HG03280 (cell line): ENCODE results near the gene NRG2.

Experiments used
- ATAC-seq: cut with Tn5 transposase; IDR thresholded peaks from one replicate; pipeline ENCODE4 v1.9.1; 2021; ENCODE audit warnings: mild to moderate bottlenecking, moderate library complexity; ENCODE audit not compliant: unreplicated experiment

NRG2 gene

DNA sequence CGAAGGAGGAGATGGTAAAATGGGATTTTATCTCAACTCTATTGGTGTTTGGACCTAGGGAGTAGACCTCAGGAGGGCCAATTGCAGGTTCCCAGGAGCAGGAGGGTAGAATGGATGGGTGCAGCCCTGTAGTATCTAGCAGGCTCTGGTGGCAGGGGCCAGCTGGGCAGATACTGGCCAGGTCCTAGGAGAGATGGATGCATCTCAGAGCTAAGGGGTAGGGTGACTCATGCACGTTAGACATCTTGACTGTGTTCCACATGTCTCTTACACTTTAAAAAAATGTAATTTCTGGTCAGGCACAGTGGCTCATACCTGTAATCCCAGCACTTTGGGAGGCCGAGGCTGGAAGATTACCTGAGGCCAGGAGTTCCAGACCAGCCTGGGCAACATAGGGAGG lies 225.1 kb downstream of the NRG2 start:
- ATAC-seq = no peak

DNA sequence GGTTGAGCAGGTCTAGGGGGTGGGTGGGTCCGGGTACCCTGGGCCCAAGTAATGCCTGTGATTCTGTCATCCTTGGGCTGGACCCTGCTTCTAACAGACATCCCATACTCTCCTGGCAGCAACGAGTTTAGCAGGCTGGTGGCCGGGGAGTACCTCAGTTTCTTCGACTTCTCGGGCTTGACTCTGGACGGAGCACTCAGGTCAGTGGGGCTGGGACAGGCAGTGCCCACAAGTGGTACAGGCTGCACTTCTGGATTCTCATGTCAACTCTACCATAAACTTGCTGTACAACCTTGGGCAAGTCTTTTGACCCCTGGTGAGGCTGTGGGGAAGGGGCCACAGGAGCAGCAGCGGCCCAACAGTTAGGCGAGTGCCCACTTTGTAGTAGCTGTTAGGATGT lies 225.7 kb downstream of the NRG2 start:
- no peak for ATAC-seq

DNA sequence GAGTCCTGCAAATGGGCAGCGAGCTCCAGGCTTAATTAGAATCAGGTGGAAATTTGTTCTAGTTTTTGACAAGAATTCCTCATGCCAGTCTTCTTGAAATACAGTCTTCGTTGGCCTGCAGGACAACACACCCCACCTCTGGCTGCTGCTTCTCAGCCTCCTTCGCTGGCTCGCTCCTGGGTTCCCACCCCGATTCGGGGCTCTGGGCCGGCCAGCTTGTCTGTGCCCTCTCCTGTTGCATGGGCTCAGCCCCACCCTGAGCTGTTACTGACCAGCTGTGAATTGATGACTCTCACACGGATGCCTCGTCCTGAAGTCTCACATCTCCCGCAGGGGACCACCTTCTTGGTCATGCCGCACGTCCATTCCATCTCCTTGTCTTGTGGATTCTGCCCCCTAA lies 226.5 kb downstream of the NRG2 start:
- no peak for ATAC-seq

DNA sequence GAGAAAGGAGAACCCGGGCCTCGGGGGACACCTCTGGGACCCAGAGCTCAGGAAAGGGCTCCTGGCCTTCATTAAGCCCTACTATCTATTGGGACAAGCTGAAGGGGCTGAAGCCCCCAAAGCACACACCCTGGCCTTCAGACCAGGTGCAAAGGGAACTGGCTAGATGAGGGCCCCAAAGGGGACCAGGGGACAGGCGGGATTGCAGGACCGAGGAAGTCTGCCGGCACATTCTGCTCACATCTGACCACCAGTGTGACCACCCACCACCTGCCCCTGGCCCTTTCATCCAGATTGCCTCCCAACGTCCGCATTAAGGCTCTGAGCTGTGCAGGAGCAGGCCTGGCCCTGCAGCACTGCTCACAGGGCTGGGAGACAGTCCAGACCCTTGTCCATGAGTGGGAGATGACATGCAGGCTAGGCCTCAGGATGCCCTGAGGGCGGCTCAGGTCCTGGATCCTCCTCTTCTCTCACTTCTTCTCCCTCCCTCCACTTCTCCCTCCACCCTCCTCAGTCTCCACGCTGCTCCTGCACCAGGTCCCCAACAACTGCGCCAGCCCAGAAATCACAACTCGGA lies 228.3 kb downstream of the NRG2 start:
- no peak for ATAC-seq

DNA sequence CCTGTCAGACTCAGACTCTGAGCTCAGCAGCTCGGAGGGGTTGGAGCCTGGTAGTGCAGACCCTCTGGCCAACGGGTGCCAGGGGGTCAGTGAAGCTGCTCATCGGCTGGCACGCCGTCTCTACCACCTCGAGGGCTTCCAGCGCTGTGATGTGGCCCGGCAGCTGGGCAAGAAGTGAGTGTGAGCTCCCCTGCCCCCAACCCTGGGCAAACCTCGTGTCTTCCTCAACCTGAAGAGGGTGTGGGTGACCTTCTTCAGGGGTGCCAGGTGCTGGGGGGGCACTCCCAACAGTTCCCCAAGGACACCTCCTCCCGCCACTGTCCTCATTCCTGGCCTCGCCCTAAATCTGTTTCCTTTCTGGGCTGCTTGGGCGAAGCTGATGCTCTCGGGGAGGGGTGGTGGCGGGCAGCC lies 228.9 kb downstream of the NRG2 start:
- ATAC-seq = no peak

DNA sequence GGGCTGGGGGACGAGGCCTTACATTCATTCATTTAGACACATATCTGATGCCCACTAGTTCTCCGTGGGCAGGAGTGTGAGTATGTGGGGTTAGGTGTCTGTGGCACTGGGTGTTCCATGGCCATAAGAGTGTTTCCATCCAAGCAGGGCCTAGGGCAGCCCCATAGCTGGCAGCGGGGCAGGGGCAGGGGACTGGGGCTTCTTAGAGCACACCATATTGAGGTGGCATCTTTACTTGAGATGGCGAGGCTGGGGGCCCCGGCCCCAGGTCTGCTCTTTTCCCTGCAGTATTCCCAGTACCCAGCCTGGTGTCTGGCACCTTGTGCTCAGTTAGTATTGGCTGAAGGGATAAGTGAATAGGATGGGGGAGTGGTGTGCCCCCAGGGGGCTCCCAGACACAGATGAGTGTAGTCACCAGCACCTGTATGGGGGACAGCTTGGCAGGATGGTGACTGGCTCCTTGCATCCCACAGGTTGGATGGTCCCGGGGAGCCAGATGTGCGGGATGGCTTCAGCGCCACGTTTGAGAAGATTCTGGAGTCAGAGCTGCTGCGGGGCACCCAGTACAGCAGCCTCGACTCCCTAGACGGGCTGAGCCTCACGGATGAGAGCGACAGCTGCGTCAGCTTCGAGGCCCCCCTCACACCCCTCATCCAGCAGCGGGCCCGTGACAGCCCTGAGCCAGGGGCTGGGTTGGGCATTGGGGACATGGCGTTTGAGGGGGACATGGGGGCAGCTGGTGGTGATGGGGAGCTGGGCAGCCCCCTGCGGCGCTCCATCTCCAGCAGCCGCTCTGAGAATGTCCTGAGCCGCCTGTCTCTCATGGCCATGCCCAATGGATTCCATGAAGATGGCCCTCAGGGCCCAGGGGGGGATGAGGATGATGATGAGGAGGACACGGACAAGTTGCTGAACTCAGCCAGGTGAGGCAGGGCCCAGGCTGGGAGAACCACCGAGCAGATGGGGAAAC lies 230.0 kb downstream of the NRG2 start:
- ATAC-seq = no peak

DNA sequence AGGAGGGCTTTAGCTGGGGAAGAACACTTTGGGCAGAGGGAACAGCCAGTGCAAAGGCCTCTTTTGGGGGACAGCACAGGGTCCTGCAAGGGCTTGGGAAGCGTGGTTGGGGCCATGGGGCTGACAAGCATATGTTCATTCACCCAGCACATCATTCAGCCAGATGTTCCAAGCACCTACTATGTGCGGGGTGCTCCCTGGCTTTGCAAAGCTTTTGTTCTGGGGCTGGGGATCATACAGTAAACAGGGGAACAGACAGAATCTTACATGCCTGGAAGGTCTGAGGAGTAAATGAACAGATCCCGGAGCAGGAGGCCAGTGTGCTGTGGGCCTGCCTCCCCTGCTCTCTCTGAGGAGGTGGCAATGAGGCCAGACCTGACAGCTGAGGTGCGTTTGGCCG lies 230.8 kb downstream of the NRG2 start:
- ATAC-seq = no peak

DNA sequence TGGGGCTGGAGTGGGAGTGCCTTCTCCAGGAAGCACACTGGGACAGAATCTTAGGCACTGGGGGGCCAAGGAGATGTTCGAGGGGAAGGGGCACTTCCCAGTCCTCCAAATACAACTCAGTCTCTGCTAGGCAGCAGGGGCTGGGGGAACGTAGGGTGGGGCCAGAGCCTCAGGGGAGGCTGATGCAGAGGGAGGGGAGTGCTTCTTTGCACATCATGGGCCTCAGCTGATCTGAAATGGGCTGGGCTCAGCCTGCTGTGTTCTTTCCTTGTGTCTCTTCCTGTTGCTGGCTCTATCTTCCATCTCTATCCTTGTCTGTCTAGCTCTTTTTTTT lies 231.9 kb downstream of the NRG2 start:
- no peak for ATAC-seq

DNA sequence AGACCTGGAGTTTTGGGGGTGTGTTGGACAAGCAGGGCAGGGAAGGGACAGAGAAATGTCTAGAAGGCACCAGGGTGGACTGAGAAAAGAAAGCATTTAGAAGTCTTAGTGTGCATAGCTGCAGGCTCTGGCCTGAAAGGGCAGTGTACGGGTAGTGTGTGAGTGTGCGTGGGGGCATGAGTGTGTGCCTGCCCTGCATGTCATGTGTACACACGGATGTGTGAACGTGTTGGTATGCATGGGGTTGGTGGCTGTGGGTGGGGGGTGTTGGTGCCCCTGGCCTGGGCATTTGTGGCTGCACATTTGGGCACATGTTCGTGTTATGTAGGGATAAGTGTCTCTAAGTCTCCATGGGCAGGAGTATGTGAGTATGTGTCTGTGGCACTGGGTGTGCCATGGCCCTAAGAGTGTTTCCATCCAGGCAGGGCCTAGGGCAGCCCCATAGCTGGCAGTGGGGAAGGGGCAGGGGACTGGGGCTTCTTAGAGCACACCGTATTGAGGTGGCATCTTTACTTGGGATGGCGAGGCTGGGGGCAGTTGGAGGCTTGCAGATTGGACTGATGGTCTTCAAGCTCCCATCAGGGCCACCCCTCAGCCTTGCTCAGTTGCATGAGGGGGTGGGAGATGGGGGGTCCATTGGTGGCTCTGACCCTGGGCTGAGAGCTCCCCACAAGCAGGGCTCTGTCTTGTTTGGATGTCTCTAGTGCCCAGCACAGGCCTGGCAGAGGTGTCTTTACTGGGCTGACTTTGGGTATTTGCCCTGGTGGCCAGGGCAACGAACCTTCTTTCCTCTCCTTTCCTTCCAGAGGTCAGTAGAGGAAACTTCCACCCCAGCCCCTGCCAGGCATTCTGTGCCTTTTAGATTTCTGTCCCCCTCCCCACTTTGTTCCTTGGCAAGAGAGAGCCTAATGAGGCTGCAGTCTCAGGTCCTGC lies 232.5 kb downstream of the NRG2 start:
- no peak for ATAC-seq

DNA sequence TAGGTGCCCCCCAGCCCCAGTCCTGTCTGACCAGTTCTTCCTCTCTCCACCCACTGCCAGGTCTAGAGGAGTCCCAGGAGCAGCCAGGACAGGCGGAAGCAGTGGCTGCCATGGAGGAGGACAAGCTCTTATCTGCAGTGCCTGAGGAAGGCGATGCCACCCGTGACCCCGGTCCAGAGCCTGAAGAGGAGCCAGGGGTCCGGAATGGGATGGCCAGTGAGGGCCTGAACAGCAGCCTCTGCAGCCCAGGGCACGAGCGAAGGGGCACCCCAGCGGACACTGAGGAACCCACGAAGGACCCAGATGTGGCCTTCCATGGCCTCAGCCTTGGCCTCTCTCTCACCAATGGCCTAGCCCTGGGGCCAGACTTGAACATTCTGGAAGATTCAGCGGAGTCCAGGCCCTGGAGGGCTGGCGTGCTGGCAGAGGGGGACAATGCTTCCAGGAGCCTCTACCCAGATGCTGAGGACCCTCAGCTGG lies 233.7 kb downstream of the NRG2 start:
- ATAC-seq = no peak

DNA sequence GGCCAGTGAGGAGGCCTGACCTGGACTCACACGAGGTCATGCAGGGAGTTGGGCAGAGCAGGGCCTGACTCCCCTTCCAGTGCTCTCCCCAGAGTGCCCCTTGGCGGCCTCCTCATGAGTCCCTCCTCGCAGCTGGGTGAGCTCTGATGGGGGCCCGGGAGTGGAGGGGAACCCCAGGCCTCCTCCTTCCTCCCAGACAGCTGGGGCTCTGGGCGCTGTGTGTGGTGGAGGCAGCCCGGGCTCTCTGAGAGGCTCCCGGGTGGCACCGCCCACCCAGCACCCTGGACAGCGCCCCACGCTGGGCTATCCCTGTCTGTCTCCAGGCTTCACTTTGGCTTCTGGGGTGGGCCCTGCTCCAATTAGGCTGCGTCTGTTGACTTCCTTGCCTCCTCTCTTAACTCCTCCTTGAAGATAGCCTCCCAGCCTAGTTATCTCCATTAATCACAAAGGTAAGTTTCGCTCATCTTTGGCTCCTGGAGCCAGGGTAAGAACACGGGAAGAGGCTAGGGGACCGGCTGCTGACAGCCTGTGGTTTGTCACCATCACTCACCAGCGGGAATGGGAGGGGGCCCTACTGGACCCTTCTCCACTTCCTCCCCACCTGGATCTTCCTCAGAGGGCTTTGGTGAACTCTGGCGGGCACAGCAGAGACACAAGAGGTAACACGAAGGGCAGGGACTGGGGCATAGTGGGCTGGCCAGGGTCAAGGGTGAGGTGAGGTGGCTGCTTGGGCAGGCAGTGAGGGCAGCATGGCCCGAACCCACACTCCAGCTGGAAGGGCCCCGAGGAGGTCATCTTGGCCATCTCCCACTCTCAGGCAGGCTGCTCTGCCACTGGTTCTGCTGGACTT lies 234.4 kb downstream of the NRG2 start:
- ATAC-seq = no peak

DNA sequence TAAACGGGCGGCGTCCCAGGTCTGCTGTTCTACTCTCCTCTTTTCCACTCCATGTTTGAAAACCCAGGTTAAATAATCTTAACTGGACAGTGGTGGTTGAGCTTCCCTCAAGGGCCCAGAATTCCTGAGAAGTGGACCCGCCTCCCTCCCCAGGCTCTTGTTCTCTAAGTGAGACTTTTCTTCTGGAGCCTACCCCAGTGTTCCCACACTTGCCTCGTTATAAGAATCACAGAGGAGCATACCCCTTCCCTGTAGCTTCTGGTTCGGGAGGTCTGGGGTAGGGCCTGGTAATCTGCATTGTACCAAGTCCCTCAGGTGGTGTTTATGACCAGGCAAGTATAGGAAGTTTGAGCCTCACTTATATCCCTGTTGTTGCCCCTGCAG lies 235.5 kb downstream of the NRG2 start:
- no peak for ATAC-seq

DNA sequence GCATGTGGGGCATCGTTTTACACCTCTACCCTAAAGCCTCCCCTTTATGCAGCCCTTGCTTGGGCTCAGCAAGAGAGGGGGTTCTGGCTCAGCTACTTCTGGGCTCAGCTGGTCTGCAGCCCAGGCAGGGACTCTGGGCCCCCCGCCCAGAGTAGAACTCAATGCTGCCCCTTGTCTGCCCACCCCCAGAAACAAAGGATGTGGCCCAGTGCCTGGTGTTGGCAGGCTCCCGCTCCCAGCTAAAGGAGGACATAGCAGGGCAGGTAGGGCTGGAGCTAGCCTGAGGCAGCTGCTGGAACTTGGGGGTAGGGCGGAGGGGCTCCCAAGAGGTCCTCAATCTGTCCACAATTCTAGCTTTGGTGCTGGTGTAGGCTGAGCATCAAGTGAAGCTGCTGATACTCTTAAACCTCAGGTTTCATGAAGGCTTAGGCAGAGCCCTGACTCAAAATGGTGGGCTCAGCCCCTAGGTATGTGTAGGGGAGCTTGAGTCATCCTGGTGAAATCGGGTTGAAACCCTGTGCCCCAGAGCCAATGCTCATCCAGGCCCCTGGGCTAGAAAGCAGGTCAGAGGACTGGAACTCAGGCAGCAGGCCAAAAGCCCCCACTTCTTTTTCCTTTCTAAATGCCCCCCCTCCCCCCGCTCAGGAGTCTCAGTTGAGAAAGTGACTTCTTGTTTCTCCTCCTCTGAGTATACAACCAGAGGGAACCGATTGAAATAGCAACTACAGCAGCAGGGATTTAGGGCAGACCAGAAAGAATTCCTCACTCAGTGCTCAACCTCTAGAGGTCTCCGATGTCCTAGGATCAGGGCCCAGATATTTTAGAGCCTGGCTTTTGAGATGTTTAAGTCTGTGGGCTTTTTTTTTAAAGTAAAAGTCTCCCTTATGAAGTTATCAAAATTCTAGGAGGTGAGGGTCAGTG lies 236.1 kb downstream of the NRG2 start:
- no peak for ATAC-seq

DNA sequence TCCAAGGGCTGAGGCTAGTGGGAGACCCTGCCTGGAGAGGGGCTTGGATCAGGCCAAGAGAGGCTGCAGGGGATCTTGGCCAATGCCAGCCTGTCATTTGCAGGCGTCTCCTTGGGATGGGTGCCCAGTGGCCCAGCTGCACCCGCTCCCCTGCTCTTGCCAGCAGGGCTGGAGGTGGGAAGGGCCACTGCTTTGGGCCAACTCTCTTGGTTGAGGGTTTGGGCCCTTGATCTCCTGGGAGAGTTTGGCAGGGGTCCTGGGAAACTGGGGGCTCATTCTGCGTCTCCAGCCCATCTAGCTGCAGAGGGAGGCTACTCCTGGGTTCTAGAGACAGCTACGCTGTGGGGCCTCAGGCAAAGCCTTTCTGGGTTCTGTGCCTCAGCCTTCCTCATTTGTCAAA lies 237.0 kb downstream of the NRG2 start:
- no peak for ATAC-seq

DNA sequence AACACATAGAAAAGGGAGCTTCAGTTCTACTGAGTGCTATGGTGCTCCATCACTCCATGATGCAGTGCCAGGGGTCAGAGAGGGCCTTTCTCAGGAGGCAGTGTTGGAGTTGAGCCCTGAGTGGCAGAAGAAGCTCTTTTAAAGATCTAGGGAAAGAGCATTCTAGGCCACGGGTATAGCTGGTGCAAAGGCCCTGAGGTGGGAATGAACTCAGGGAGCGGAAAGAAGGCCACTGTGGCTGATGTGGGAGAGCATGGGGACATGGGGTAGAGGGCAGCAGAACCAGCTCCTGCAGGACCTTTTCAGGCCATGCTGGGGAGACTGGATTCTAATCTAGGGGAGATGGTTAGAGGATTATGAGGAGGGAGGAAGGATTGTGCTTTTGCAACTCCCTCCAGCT lies 237.6 kb downstream of the NRG2 start:
- ATAC-seq = no peak

DNA sequence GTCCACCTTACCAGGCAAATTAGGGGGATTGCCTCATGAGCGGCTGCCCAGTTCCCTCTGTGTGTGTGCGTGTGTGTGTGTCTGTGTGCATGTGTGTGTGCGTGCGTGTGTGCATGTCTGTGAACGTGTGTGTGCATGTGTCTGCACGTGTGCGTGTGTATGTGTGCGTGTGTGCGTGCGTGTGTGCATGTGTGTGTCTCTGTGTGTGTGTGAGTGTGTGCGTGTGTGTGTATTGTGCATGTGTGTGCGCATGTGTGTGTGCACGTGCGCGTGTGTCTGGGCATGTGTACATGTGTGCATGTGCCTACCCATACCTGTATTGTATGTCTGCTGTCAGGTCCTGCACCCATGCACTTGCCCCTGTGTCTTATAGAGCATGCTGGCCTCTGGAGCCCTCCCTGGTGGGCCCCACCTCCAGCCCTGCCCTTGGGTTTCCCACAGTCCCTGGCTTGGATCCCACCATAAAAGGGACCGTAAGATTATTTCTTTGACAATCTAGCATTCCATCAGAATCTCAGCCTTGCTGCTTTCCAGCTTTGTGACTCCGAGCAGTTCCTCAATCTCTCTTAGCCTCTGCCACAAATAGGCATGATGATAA lies 238.2 kb downstream of the NRG2 start:
- no peak for ATAC-seq

DNA sequence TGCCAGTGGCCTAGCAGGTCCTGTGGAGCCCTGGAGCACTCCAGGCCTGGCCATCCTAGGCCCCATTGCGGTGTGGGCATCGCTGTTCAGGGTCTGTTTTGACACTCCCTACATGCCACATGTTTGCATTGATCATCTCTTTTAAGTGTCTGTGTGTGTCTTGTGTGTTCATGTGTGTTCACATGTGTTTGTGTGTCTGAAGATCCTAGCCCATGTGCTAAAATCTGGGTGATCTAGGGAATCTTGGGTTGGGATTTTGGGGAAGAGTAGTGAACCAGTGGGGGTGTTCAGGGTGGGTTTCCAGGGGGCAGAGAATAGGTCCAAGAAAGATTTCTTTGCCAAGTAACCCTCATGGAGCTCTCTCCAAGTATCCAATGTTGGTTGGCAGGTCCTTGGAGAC lies 239.1 kb downstream of the NRG2 start:
- ATAC-seq = no peak

DNA sequence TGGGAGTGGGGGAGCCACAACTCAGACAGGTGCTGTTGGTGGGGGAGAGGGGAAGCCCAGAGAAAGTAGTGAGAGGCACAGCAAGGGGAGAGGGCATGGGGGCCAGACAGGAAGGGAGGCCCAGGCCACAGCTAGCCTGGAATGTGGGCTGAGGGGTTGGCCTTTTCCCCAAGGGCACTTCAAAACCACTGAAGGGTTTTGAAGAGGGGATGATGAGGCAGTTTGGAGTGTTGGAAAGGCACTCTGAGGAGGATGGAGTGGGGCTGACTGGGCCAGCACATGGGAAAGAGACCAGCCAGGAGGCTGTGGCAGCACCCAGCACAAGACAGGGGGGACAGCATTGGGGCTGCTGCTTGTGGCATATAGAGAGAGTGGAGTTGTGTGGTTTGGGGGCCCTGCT lies 243.7 kb downstream of the NRG2 start:
- ATAC-seq = no peak

DNA sequence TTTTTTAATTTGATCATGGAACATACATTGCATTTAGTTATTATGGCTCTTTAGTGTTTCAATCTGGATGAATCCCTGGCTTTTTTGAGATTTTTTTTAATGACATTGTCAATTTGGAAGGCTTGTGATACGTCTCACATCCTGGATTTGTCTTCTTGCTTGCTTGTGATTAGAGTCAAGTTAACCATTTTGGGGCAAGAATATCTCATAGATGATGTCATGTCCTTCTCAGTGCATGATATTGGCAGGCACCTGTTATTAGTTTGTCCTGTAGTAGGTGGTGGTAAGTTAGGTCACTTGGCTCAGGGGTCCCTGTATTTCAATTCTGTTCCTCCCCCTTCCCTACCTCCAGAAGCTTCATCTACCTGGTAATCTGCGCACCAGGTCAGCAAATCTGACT lies 244.2 kb downstream of the NRG2 start:
- ATAC-seq = no peak
